Measurements from ENCODE around the gene TTLL11.

DNA sequence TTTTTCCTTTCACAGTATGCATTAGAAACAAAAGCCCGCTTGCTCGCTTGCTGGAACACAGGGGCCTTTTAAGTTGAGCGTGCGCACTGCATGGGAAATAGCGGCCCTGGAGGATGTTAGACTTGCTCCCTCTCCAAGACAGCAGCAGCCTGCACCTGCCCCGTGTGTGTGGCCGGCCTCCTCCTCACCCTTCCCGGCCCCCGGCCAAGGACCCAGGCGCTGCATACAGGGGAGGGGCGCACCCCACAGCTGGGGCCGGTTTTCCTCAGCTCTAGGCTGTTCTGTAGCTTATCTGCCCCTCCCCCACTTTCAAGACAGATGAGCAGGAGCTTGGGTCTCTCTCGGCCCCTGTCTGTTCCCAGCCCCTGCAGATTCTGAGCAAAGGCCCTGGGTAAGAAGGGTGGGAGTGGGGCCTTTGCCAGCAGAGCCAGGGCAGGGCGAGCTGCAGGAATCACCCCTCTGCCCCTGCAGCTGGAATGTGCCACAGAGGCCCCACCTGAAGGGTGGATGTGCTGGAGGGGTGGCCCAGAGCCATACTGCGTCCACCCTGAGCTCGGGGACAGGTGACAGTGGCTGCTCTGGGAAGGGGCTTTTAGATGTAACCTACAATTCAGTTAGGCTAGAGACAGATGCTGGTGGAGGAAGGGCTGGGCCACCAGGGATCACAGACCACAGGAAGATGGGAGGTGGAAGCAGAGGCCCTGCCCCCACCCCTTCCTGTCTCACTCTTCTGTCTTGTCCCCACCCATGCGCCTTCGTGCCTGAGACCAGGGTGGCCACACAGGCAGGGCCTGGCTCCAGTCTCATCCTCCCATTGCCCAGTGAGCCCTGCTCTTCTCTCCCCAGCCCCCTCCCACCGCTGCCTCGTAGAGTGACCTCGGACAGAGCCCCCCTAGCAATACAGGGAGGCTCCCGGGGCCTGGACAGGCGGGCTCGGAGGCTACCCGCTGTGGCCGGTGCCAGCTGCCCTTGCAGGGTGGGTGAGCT lies 309.3 kb downstream of the TTLL11 start:
- TF ChIP-seq, protein P1, sequence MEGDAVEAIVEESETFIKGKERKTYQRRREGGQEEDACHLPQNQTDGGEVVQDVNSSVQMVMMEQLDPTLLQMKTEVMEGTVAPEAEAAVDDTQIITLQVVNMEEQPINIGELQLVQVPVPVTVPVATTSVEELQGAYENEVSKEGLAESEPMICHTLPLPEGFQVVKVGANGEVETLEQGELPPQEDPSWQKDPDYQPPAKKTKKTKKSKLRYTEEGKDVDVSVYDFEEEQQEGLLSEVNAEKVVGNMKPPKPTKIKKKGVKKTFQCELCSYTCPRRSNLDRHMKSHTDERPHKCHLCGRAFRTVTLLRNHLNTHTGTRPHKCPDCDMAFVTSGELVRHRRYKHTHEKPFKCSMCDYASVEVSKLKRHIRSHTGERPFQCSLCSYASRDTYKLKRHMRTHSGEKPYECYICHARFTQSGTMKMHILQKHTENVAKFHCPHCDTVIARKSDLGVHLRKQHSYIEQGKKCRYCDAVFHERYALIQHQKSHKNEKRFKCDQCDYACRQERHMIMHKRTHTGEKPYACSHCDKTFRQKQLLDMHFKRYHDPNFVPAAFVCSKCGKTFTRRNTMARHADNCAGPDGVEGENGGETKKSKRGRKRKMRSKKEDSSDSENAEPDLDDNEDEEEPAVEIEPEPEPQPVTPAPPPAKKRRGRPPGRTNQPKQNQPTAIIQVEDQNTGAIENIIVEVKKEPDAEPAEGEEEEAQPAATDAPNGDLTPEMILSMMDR (IDR thresholded peaks at IDR 0.05) = no peak
- TF ChIP-seq POLR2AphosphoS5 (IDR thresholded peaks at IDR 0.05) = no peak
- TF ChIP-seq POLR2A (IDR thresholded peaks at IDR 0.05) = no peak
- TF ChIP-seq EP300 (IDR thresholded peaks at IDR 0.05) = no peak

All from upper lobe of left lung (tissue), 4 donors.